Prostate gland (tissue), 2 donors: ENCODE data around the gene RCAN1. TPM values are rescaled to one million over a fixed set of nuclear protein-coding genes. Genes with fewer than 3 reads are reported as not detected.

Source experiments
- DNase-seq: peaks from one replicate; pipeline ENCODE4 v3.0.0-alpha.2; 2019; ENCODE audit warnings: low spot score
- H3K27ac ChIP-seq, 2 donors: fragments of 200-600 bp; sonication (generic); 2 replicates each; pipeline ENCODE4 v1.5.1; 2017 to 2019
- H3K27me3 ChIP-seq: fragments of 200-600 bp; sonication (generic); replicated peaks from 2 replicates; pipeline ENCODE4 v1.5.1; 2019; ENCODE audit not compliant: insufficient read depth
- H3K36me3 ChIP-seq, 2 donors: fragments of 200-600 bp; sonication (generic); 1 replicate in 1 of 2; 2 replicates in 1 of 2; pipeline versions ENCODE4 v1.5.1 to v1.8.1; 2017 to 2019
- H3K4me1 ChIP-seq: fragments of 200-600 bp; sonication (generic); replicated peaks from 2 replicates; pipeline ENCODE4 v1.5.1; 2019
- H3K4me3 ChIP-seq, 2 donors: fragments of 200-600 bp; sonication (generic); 2 replicates each; pipeline ENCODE4 v1.5.1; 2017 to 2019
- H3K9me3 ChIP-seq: fragments of 200-600 bp; sonication (generic); 2 replicates; pipeline ENCODE4 v1.5.1; 2017
- CTCF ChIP-seq, 4 experiments: fragments of 200-600 bp in 2 of 4; fragments of 450-650 bp in 2 of 4; sonication (generic) in 2 of 4; IDR thresholded peaks; 1 replicate in 3 of 4; 2 replicates in 1 of 4; pipeline ENCODE4 v1.5.1; 2016 to 2019; ENCODE audit warnings: antibody characterized with exemption in 4 of 4, mild to moderate bottlenecking in 2 of 4, moderate library complexity in 2 of 4
- POLR2A ChIP-seq: fragments of 450-650 bp; IDR thresholded peaks from one replicate; pipeline ENCODE4 v1.6.1; 2016; ENCODE audit warnings: antibody characterized with exemption, mild to moderate bottlenecking
- POLR2AphosphoS5 ChIP-seq: sonication (generic); formaldehyde crosslinking; IDR thresholded peaks from one replicate; pipeline ENCODE4 v1.6.1; 2017; ENCODE audit warnings: antibody characterized with exemption
- whole genome bisulfite sequencing: methylation state at CpG from one replicate; pipeline ENCODE4 v1.1.5; 2018; 5-methylcytosine and 5-hydroxymethylcytosine counted together
- intact Hi-C: fragments of 100-400 bp; cut with DNase I; formaldehyde crosslinking; loops from one replicate; pipeline ENCODE4 v1.14.2; 2022
- total RNA-seq, 2 donors: library from RNA; depleted of rRNA; stranded (reverse); fragments of >200 nt; gene quantifications; one replicate each; pipeline ENCODE4 v1.1.0, GENCODE V29; 2016

RCAN1 gene
- total RNA-seq, 2 donors from 2014 or later = 12.0 to 14.1 TPM

- Histone ChIP-seq H3K4me3 (no peak overlapping the region), H3K9me3 (no peaks in the 10 kb centered on the region), H3K27me3 (no peaks in the 10 kb centered on the region), H3K36me3 (no peaks in the 10 kb centered on the region), H3K4me1 (no peaks in the 10 kb centered on the region), H3K27ac (no peak overlapping the region)
- WGBS = 64% methylated on average over 4 of the region's 4 CpGs
- DNase-seq = no peak
- intact Hi-C loops = no loop called here
- no peak for TF ChIP-seq CTCF (IDR thresholded peaks at IDR 0.05)
- TF ChIP-seq POLR2AphosphoS5 = no peak
- TF ChIP-seq POLR2A = no peak
Measured at GRCh38 chr21:34640858-34641257, 25.9 kb upstream of the RCAN1 start.

- Histone ChIP-seq H3K36me3 (no peaks in the 10 kb centered on the region), H3K4me1 (no peaks in the 10 kb centered on the region), H3K27ac (no peak overlapping the region), H3K27me3 (no peaks in the 10 kb centered on the region), H3K9me3 (no peaks in the 10 kb centered on the region), H3K4me3 (no peak overlapping the region)
- no peak for TF ChIP-seq POLR2A
- TF ChIP-seq POLR2AphosphoS5 = no peak
- TF ChIP-seq CTCF (IDR thresholded peaks at IDR 0.05) = no peak
- DNase-seq = no peak
- intact Hi-C loops = no loop called here
- WGBS = 64% methylated on average over 9 of the region's 9 CpGs
Measured at GRCh38 chr21:34639882-34640788, 25.2 kb upstream of the RCAN1 start.

GRCh38 chr21:34639250-34639649 is 24.3 kb upstream of the RCAN1 start:
- no peak overlapping the region for H3K27ac ChIP-seq
- H3K9me3 ChIP-seq = no peaks in the 10 kb centered on the region
- H3K36me3 ChIP-seq = no peaks in the 10 kb centered on the region
- no peaks in the 10 kb centered on the region for H3K4me1 ChIP-seq
- 81% methylated on average over 1 of the region's 1 CpG for WGBS
- no peak overlapping the region for H3K4me3 ChIP-seq
- no peak for DNase-seq
- TF ChIP-seq POLR2AphosphoS5 (no peak), POLR2A (no peak), CTCF (IDR thresholded peaks at IDR 0.05) (no peak)
- H3K27me3 ChIP-seq = no peaks in the 10 kb centered on the region
- intact Hi-C loops = no loop called here

GRCh38 chr21:34636961-34637360 is 22.0 kb upstream of the RCAN1 start:
- H3K36me3 ChIP-seq = no peaks in the 10 kb centered on the region
- no peak overlapping the region for H3K27ac ChIP-seq
- H3K9me3 ChIP-seq = no peaks in the 10 kb centered on the region
- DNase-seq = no peak
- no peak for TF ChIP-seq POLR2A
- no peak for TF ChIP-seq POLR2AphosphoS5
- no peak for TF ChIP-seq CTCF (IDR thresholded peaks at IDR 0.05)
- WGBS = 100% methylated on average over 3 of the region's 3 CpGs
- no peak overlapping the region for H3K4me3 ChIP-seq
- no peaks in the 10 kb centered on the region for H3K4me1 ChIP-seq
- intact Hi-C loops = no loop called here
- H3K27me3 ChIP-seq = no peaks in the 10 kb centered on the region

- DNase-seq = no peak
- intact Hi-C loops = no loop called here
- Histone ChIP-seq H3K4me3 (no peak overlapping the region), H3K27me3 (no peaks in the 10 kb centered on the region), H3K36me3 (no peaks in the 10 kb centered on the region), H3K27ac (no peak overlapping the region), H3K9me3 (no peaks in the 10 kb centered on the region), H3K4me1 (no peaks in the 10 kb centered on the region)
- 85% methylated on average over 3 of the region's 3 CpGs for WGBS
- TF ChIP-seq CTCF (IDR thresholded peaks at IDR 0.05) (no peak), POLR2AphosphoS5 (no peak), POLR2A (no peak)
Measured at GRCh38 chr21:34635307-34635706, 20.4 kb upstream of the RCAN1 start.
